K562 (cell line): ENCODE data around the gene CUX1. TPM values are rescaled to one million over a fixed set of nuclear protein-coding genes. Genes with fewer than 3 reads are reported as not detected.

Source experiments
- polyA plus RNA-seq, 8 experiments: library from polyadenylated mRNA; depleted of rRNA in 4 of 8; stranded (reverse) in 5 of 8; unstranded in 3 of 8; fragments of >200 nt; fragmentation: Nextera tagmentation in 2 of 8; fragmentation: Illumina TruSeq in 1 of 8; extraction: Ambion mirVana in 2 of 8; extraction: Trizol in 1 of 8; gene quantifications; 2 replicates each; pipeline versions ENCODE4 v1.2.1 to v1.2.3, GENCODE V29; 2011 to 2014; ENCODE audit warnings: inconsistent platforms in 1 of 8, missing spikeins in 1 of 8
- total RNA-seq, 7 experiments: library from RNA; depleted of rRNA in 6 of 7; stranded (reverse); fragments of >200 nt in 6 of 7; fragmentation: Illumina TruSeq in 2 of 7; extraction: Trizol in 2 of 7; gene quantifications; 2 replicates each; pipeline versions ENCODE4 v1.2.1 to v1.2.3, GENCODE V29; 2011 to 2021; ENCODE audit warnings: low replicate concordance in 1 of 7
- TF ChIP-seq, protein P1 (sequence below), 2 experiments: fragments of 250-450 bp in 1 of 2; fragments of 450-650 bp in 1 of 2; sonication (Bioruptor Pico) in 1 of 2; IDR thresholded peaks; 2 replicates each; pipeline versions ENCODE4 v1.6.1 to v1.8.0; 2016 to 2021; ENCODE audit warnings: mild to moderate bottlenecking in 2 of 2, moderate library complexity in 2 of 2, missing compliant biosample characterization in 1 of 2, missing genetic modification characterization in 1 of 2
- TF ChIP-seq, protein P2 (sequence below): sonication (generic); formaldehyde crosslinking; IDR thresholded peaks from 2 replicates; pipeline ENCODE4 v1.8.0; 2023; ENCODE audit warnings: mild to moderate bottlenecking, missing genetic modification reagents

Gene CUX1
- total and polyA plus RNA-seq, 9 of the 15 experiments (the other 6 are each of a cell fraction or from before 2014, with no cell fraction given) = 3.6 to 55.3 (median 25.2) TPM

DNA sequence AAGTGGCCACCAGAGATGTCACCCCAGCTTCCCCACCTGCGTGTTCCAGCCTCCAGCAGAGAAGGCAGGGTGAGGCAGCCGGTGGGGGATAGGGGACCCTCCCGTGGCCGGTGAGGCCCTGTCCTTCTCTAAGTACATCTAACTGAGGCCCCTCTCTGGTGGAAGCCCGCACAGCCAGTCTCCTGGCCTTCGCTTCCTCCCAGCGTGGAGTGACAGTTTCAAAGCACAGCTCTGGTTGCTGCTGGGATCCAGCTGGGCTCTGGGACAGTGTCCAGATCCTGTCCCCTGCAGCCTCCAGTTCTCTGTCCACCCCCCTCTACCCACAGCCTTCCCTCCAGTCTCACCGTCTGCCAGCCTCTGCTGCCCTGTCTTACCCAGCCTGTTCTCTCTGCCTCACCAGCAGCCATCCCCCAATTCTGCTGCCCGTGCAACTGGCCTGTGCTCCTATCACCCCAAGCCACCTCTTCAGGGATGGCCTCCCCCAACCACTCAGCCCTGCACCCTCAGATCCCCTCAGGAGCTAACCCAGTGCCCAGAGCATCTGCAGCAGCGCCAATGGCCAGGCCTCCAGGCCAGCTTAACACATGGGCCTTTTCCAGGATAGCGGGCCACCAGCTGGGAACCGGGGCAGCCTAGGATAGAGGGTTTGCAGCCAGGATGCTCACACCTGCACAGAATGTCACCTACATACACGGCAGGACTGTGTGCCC lies 452.9 kb downstream of the CUX1 start (continued):
- TF ChIP-seq, protein P1, sequence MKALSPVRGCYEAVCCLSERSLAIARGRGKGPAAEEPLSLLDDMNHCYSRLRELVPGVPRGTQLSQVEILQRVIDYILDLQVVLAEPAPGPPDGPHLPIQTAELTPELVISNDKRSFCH (CRISPR knock-in tag; IDR thresholded peaks at IDR 0.05) = no peak
- TF ChIP-seq, protein P1 (tag; IDR thresholded peaks at IDR 0.05) = no peak
- TF ChIP-seq, protein P2, sequence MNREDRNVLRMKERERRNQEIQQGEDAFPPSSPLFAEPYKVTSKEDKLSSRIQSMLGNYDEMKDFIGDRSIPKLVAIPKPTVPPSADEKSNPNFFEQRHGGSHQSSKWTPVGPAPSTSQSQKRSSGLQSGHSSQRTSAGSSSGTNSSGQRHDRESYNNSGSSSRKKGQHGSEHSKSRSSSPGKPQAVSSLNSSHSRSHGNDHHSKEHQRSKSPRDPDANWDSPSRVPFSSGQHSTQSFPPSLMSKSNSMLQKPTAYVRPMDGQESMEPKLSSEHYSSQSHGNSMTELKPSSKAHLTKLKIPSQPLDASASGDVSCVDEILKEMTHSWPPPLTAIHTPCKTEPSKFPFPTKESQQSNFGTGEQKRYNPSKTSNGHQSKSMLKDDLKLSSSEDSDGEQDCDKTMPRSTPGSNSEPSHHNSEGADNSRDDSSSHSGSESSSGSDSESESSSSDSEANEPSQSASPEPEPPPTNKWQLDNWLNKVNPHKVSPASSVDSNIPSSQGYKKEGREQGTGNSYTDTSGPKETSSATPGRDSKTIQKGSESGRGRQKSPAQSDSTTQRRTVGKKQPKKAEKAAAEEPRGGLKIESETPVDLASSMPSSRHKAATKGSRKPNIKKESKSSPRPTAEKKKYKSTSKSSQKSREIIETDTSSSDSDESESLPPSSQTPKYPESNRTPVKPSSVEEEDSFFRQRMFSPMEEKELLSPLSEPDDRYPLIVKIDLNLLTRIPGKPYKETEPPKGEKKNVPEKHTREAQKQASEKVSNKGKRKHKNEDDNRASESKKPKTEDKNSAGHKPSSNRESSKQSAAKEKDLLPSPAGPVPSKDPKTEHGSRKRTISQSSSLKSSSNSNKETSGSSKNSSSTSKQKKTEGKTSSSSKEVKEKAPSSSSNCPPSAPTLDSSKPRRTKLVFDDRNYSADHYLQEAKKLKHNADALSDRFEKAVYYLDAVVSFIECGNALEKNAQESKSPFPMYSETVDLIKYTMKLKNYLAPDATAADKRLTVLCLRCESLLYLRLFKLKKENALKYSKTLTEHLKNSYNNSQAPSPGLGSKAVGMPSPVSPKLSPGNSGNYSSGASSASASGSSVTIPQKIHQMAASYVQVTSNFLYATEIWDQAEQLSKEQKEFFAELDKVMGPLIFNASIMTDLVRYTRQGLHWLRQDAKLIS = no peak
